ENCODE measurements around the gene DNM3.

Gene DNM3

GRCh38 chr1:171984262-171984661, 143.0 kb downstream of the DNM3 start:
- Mint-ChIP-seq H3K9me3 (no peaks in the 10 kb centered on the region), H3K4me1 (no peaks in the 10 kb centered on the region), H3K36me3 (ENCODE audit: low read depth) (no peaks in the 10 kb centered on the region), H3K27me3 (ENCODE audit: low read depth, poor library complexity) (peaks cover 3% of the 10 kb centered on the region), H3K4me3 (no peak overlapping the region), H3K27ac (no peak overlapping the region)
- TF ChIP-seq CTCF (IDR thresholded peaks at IDR 0.05): no peak
- DNase-seq: no peak

GRCh38 chr1:171984850-171985485, 143.7 kb downstream of the DNM3 start:
- Mint-ChIP-seq H3K27me3 (ENCODE audit: low read depth, poor library complexity) (no peaks in the 10 kb centered on the region), H3K4me1 (no peaks in the 10 kb centered on the region), H3K4me3 (no peak overlapping the region), H3K36me3 (ENCODE audit: low read depth) (no peaks in the 10 kb centered on the region), H3K27ac (no peak overlapping the region), H3K9me3 (no peaks in the 10 kb centered on the region)
- peak; percentile 77 for TF ChIP-seq CTCF (IDR thresholded peaks at IDR 0.05)
- DNase-seq: peak; percentile 4

- no peaks in the 10 kb centered on the region for H3K4me1 Mint-ChIP-seq
Measured at GRCh38 chr1:171985639-171986038, 144.3 kb downstream of the DNM3 start.

GRCh38 chr1:171988243-171988885, 147.1 kb downstream of the DNM3 start:
- TF ChIP-seq CTCF (IDR thresholded peaks at IDR 0.05): no peak
- H3K36me3 Mint-ChIP-seq (ENCODE audit: low read depth): no peaks in the 10 kb centered on the region
- H3K27me3 Mint-ChIP-seq (ENCODE audit: low read depth, poor library complexity): no peaks in the 10 kb centered on the region
- H3K4me3 Mint-ChIP-seq: no peak overlapping the region
- H3K27ac Mint-ChIP-seq: no peak overlapping the region
- no peak for DNase-seq
- no peaks in the 10 kb centered on the region for H3K9me3 Mint-ChIP-seq
- no peaks in the 10 kb centered on the region for H3K4me1 Mint-ChIP-seq

More at GRCh38 chr1:171985639-171986038, 144.3 kb downstream of the DNM3 start:
- Mint-ChIP-seq H3K9me3 (no peaks in the 10 kb centered on the region), H3K36me3 (ENCODE audit: low read depth) (no peaks in the 10 kb centered on the region), H3K27me3 (ENCODE audit: low read depth, poor library complexity) (no peaks in the 10 kb centered on the region), H3K27ac (no peak overlapping the region), H3K4me3 (no peak overlapping the region)
- no peak for DNase-seq
- no peak for TF ChIP-seq CTCF (IDR thresholded peaks at IDR 0.05)

GRCh38 chr1:171990371-171990770, 149.1 kb downstream of the DNM3 start:
- H3K27me3 Mint-ChIP-seq (ENCODE audit: low read depth, poor library complexity): no peaks in the 10 kb centered on the region
- H3K36me3 Mint-ChIP-seq (ENCODE audit: low read depth): no peaks in the 10 kb centered on the region
- DNase-seq: no peak
- no peak for TF ChIP-seq CTCF (IDR thresholded peaks at IDR 0.05)
- no peaks in the 10 kb centered on the region for H3K9me3 Mint-ChIP-seq
- no peak overlapping the region for H3K27ac Mint-ChIP-seq
- no peaks in the 10 kb centered on the region for H3K4me1 Mint-ChIP-seq
- H3K4me3 Mint-ChIP-seq: no peak overlapping the region

- no peaks in the 10 kb centered on the region for H3K4me1 Mint-ChIP-seq
- H3K4me3 Mint-ChIP-seq: no peak overlapping the region
- no peaks in the 10 kb centered on the region for H3K36me3 Mint-ChIP-seq (ENCODE audit: low read depth)
- no peaks in the 10 kb centered on the region for H3K27me3 Mint-ChIP-seq (ENCODE audit: low read depth, poor library complexity)
- H3K9me3 Mint-ChIP-seq: no peaks in the 10 kb centered on the region
- no peak for TF ChIP-seq CTCF (IDR thresholded peaks at IDR 0.05)
- DNase-seq: no peak
- no peak overlapping the region for H3K27ac Mint-ChIP-seq
Measured at GRCh38 chr1:171994293-171994692, 153.0 kb downstream of the DNM3 start.
